G401.6 (cell line): ENCODE results near the gene PCGF1.
"Not testable (repeated sequence)": the region's sequence is repeated elsewhere in the genome, so short reads cannot be mapped to it uniquely, and the experiment has no call there.

Experiments
- FAIRE-seq: peaks from 2 replicates; lab custom pipeline; 2012; peaks lifted over from hg19 to GRCh38; lab: Jason Lieb, UNC

The PCGF1 gene

GRCh38 chr2:74499267-74499939 lies 8.1 kb downstream of the PCGF1 start, which contains the start of gene LBX2:
TSS of gene LBX2 (minus strand) at chr2:74499603. CDS start at chr2:74499537, 66 bp downstream.
- no peak for FAIRE-seq

DNA sequence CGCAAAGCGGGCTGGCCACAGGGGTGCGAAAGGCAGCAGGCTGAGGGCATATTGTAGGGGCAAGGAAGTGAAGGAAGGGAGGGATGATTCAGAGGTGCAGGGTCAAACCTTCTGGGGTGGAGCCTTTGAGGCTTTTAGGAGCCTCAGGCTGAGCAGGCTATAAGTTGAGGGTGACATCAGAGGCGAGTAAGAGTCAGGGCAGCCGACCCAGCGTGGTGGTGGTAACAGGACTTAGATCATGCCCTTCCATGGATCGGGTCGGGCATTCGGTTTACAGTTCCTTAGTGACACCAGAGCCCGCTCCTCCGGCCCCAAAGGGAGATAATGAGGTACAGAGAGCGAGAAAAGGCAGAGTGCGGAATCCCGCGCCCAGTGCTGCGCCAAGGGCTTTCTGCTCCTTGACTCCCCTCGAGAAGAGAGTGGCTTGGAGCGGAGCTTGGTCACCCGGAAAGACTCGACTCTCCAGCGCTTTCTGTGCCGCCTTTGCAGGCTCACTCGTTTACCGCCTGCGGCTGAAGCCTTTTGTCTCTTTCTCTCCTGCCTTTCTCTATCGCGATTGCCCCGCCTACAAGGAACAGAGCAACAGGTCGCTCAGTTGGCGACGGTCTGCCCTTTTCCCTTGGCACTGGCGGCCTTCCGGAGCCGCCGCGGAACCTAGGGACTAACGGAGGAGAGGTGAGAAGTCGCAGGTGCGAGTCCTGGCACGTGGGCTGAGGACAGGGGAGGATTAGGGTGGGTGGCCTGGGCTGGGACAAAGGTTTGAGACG lies 8.8 kb downstream of the PCGF1 start:
- FAIRE-seq = no peak

- no peak for FAIRE-seq
Measured at GRCh38 chr2:74497777-74498499, 9.6 kb downstream of the PCGF1 start.

DNA sequence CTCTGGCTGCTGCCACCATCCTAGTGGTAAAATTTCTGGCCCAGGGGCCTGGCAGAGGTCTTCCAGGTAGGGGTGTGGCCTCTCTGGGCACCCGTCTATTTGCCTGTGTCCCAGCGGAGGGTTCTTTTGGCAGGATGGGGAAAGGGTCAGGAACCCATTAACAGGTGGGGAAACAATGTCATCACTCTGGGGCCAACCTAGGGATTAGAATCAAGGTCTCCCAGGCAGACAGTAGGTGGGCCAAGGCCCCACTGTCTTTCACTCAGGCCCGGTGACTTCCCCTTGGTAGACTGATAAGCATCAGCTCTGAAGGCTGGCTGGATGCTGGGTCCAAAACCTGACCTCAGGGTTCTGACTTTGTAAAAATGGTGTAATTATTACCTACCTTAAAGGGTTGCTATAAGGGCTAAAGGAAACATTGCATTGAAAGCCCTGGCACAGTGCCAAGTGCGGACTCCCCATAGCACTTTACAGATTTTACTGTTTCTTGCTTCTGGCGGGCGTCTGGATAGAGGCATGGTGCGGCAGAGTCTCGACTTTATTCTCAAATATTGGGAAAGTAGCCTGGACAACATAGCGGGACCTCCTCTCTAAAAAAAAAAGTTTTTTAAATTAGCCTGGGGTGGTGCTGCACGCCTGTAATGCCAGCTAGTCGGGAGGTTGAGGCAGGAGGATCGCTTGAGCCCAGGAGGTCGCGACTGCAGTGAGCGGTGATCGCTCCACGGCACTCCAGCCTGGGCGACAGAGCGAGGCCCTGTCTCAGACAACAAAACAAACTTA lies 10.3 kb downstream of the PCGF1 start:
- no peak for FAIRE-seq

- no peak for FAIRE-seq
Measured at GRCh38 chr2:74495440-74495839, 12.1 kb downstream of the PCGF1 start.

DNA sequence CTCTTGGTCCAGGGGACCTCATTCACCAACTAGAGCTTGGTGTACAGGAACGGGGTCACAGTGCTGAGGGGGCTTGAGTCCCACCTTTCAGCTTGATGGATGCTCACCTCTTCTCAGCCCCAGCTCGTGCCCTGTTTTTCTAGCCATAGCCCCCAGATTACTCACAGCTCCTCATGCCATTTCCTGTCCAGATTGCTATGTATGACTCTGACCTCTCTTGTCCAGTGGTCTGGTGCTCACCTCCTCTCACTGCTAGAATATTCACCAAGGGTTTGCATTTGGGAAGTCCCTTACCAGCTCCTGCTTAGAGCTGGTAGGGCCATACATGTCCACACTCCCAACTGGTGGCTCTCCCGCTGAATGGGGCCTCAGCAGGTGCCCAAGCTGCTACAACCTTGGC lies 13.9 kb downstream of the PCGF1 start:
- no peak for FAIRE-seq

DNA sequence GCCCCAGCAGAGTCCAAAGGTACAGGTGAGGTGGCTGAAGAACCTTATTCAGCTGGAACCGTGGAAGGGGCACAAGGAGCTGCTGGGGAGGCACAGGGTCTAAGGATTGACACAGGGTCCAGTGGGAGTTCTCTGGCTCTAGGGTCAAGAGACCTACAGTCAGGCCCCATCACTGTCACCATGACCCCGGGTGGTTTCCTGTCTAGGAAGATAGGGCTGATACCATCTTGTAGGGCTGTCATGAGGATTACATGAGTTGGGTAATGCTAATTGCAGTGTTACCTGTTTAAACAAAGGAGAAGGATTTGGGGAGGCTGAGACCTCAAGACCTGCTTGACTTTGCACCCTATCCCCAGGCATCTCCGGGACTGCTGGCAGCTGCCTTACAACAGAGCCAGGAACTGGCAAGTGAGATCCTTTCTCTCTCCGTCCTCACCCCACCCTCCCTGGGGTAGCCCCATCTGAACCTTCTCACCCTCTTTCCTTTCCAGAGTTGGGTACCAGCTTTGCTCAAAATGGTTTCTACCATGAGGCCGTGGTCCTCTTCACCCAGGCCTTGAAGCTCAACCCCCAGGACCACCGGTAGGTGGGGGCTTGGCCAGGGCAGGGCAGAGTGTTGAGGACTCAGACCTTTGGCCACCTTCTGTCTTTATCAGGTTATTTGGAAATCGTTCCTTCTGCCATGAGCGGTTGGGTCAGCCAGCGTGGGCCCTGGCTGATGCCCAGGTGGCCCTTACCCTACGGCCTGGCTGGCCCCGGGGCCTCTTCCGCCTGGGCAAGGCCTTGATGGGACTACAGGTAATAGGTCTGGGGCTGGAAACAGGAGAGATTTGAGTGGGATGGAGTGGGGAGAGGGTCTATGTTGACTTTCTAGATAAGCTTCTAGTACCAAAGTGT lies 15.6 kb downstream of the PCGF1 start:
- no peak for FAIRE-seq

- no peak for FAIRE-seq
Measured at GRCh38 chr2:74489906-74490305, 17.6 kb downstream of the PCGF1 start.

DNA sequence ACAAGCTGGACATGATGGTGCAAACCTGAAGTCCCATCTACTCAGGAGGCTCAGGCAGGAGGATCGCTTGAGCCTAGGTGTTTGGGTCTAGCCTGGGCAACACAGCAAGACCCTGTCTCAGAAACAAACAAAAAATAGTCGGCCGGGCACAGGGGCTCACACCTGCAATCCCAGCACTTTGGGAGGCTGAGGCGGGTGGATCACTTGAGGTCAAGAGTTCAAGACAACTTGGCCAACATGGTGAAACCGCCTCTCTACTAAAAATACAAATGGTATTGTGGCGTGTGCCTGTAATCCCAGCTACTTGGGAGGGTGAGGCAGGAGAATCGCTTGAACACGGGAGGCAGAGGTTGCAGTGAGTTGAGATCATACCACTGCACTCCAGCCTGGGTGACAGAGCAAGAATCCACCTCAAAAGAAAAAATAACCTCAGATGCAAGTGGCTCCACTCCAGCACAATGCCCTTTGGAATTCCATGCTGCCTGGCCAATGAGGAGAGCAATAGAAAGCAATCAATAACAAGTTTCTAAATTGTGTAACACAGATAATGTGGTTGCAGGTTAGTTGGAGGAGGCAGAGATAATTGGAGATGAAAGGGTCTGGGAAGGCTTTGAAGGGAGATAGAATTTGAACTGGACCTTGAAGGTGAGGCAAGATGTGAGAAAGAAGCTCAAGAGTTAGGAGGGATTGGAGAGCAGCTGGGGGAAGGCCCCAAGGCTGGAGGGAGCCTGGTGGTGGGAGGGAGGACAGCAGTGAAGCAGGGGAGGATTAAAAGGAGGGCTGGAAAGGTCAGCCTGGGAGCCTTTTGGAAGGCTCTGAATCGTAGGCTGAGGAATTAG lies 18.6 kb downstream of the PCGF1 start:
- FAIRE-seq = no peak

GRCh38 chr2:74486141-74486540 lies 21.4 kb downstream of the PCGF1 start:
- FAIRE-seq = no peak

GRCh38 chr2:74483675-74484164 lies 23.8 kb downstream of the PCGF1 start:
- FAIRE-seq = not testable (repeated sequence)

GRCh38 chr2:74482801-74483674 lies 24.5 kb downstream of the PCGF1 start, which contains the start of the genes CCDC142 and TTC31:
TSS of gene CCDC142 (minus strand) at chr2:74482998. CDS start at chr2:74482837, 161 bp downstream.
TSS of gene TTC31 (plus strand) at chr2:74483081. CDS start at chr2:74483096, 15 bp downstream.
- FAIRE-seq = peak; percentile 91

GRCh38 chr2:74481961-74482800 lies 25.3 kb downstream of the PCGF1 start:
- no peak for FAIRE-seq

GRCh38 chr2:74481431-74481830 lies 26.1 kb downstream of the PCGF1 start:
- FAIRE-seq = no peak

DNA sequence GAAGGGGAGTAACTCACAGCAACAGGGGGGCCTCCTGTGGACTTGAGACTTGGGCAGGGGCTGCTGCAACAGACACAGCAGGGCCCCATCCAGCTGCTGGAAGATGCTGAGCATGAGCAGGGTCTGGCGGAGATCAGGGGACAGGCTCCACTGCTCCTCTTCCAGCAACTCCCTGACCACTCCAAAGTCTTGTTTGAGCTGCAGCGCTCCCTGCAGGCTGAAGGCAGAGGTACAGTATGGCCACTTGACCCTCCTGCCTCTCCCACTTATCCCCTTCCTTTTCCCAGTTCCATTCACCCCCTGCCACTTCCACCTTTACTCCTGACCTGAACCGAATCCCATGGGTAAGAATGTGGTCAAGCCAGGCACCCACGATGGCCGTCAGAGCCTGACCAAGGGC lies 32.6 kb downstream of the PCGF1 start:
- FAIRE-seq = no peak

DNA sequence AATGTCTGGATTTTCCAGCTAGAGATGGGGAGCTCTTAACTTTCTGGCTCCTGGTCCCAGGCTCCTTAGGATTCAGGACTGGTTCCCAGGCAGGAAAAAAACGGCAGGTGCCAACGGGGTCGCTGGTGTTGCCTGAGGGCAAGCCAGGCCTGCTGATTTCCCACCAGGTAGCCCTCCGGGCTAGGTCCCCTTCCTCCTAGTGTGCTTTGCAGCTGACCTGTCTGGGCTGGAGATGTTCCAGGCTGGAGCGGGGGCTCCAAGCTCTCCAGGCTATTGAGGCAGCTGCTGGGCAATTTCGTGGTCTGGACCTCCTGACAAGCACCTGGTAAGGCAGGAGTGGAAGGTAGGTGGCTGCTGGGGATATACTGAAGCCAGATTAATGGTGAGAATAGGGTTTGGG lies 33.0 kb downstream of the PCGF1 start:
- FAIRE-seq = no peak

- no peak for FAIRE-seq
Measured at GRCh38 chr2:74472945-74473258, 34.6 kb downstream of the PCGF1 start.
